SW480 (cell line): ENCODE results near the gene ZNF18.
"Not testable (repeated sequence)": the region's sequence is repeated elsewhere in the genome, so short reads cannot be mapped to it uniquely, and the experiment has no call there.

Source experiments
- DNase-seq: peaks from one replicate; pipeline ENCODE4 v3.0.0-alpha.2; 2016; ENCODE audit warnings: low spot score

The ZNF18 gene

DNA sequence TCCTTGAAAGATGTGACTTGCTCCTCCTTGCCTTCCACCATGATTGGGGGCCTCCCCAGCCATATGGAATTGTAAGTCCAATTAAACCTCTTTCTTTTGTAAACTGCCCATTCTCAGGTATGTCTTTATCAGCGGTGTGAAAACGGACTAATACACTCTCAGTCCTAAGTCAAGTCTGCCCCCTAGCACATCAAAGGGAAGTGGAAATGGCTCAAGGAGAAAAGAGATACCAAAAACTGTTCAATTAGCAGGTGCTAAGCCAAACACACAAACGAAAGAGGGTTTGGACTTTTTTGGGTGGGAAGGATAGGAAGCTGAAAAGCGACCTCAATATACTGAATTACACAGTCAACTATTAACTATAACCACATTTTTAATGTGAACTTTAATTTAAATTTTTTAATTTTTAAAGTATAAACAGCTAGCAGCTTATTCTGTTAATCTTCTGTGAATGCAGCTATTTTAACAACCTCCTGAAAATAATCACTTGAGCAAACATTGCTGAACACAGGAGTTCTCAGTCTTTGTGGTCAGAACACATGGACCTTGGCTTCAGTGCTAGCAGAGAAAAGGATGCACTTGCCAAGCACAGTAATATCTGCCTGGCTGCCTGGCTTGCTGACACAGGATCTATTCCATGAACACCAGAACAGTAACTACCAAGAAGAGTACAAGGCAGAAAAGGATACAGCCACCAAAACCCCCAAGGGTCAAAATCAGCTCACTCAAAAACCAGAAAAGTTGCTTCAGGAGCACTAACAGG is 10.9 kb downstream of the ZNF18 start:
- no peak for DNase-seq

DNA sequence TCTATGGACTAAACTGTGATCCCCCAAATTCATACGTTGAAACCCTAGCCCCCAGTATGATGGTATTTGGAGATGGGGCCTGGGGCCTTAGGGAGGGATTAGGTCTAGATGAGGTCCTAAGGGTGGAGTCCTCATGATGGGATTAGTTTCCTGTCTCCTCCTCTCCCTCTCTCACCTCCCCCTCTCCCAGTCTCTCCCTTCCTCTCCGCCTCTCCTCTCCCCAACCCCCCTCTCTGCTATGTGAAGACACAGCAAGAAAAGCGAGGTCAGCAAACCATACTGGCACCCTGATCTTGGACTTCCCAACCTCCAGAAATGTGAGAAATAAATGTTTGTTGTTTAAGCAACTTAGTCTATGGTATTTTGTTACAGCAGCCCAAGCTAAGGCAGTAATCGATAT is 15.4 kb downstream of the ZNF18 start:
- no peak for DNase-seq

DNA sequence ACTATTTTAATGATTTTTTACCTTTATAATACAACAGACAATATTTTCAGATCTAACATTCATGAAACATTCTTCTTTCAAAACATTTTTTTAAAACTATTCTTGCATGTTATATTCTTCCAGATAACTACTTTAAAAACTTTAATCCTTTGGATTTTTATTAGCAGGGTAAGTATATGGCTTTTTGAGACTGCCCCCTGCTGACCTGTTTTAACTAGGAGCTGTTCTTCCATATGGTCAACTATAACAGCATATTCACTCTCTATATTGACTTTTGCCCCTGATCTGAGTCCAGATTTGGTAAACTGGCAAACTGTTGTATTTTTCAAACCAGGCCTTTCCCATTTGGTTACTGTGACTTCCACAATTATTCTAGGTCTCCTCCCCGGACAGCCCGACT is 16.5 kb downstream of the ZNF18 start:
- no peak for DNase-seq

DNA sequence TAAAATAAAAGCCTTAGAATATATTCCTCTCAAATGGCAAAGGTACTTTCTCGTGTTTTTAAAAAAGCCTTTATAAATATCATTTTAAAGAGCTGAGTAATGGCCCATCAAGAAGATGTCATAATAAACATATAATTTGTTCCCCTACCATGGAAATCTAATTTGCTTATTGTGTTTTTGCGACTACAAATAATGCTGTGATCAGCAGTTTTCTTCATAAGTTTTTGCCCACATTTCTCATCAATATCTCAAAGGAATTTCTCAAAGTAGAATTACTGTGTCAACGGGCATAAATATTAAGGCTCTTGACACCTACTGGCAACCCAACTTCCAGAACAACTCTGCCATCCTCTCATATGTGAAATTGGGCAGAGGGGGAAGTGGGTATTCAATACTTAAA is 17.5 kb downstream of the ZNF18 start:
- DNase-seq = no peak

DNA sequence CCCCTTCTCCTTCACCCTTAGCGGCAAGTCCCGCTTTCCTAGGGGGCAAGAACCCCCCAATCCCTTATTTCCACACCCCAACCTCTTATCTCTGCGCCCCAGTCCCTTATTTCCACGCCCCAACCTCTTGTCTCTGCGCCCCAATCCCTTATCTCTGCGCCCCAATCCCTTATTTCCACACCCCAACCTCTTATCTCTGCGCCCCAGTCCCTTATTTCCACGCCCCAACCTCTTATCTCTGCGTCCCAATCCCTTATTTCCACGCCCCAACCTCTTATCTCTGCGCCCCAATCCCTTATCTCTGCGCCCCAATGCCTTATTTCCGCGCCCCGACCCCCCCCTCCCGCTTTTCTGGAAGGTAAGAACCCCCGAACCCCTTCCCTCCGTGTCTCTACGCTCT is 24.5 kb downstream of the ZNF18 start:
- not testable (repeated sequence) for DNase-seq

DNA sequence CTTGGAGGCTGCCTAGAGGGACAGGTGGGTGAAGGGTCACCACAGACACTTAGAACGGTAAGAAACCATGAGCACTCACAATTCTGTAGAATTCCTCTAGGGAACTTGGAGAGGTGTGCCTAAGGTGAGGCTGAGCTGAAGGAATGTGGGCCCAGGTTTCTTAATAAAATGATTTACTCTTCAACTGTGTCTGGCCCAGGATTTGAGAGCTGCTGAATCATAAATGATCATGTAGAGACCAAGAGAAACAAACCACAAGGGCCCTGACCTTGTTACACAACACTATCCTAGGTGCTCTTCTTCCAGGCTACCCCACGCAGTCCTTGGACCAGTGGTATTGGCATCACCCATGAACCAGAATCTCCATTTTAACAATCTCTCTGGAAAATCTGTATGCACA is 27.7 kb downstream of the ZNF18 start:
- no peak for DNase-seq

DNA sequence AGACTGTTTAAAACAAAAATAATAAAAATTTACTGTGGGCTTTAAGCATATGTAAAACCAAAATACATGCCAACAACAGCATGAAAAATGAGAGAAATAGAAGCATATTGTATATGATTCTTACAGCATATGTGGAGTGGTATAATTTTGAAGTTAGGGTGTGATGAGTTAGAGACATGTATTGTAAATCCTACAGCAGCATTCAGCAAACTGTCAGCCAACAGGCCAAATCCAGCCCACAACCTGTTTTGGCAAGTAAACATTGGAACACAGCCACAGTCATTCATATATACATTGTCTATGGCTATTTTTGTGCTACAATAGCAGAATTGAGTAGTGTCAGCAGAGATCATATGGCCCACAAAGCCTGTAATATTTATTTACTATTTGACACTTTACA is 42.3 kb downstream of the ZNF18 start:
- DNase-seq = no peak

DNA sequence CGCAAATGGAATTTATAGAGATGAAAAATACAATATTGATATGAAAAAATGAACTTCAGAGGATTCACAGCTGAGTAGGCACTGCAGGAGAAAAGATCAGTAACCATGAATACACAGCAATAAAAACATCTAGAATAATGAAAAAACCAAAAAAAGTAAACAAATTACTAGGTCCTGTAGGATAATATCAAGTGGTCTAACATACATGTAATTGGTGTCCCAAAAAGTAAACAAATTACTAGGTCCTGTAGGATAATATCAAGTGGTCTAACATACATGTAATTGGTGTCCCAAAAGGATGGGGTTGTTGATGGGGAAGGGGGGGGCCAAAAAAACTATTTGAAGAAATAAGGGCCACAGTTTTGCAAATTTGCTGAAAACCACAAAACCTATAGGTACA is 43.4 kb downstream of the ZNF18 start:
- DNase-seq = no peak

DNA sequence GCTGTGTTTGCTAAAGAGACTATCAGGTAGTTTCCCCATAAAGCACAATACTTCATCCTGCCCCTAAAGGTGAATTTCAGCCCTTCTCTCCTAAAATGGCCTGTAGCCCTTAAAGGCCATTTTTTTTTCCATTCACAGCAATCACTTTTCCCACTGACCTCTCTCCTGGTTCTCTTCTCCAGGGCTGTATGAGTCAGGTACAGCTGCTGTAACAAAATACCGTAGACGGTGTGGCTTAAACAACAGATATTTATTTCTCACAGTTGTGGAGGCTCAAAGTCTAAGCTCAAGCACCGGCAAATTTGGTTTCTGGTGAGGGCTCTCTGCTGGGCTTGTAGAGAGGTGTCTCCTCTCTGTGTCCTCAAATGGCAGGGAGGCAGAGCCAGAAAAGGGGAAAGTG is 44.7 kb downstream of the ZNF18 start:
- no peak for DNase-seq

DNA sequence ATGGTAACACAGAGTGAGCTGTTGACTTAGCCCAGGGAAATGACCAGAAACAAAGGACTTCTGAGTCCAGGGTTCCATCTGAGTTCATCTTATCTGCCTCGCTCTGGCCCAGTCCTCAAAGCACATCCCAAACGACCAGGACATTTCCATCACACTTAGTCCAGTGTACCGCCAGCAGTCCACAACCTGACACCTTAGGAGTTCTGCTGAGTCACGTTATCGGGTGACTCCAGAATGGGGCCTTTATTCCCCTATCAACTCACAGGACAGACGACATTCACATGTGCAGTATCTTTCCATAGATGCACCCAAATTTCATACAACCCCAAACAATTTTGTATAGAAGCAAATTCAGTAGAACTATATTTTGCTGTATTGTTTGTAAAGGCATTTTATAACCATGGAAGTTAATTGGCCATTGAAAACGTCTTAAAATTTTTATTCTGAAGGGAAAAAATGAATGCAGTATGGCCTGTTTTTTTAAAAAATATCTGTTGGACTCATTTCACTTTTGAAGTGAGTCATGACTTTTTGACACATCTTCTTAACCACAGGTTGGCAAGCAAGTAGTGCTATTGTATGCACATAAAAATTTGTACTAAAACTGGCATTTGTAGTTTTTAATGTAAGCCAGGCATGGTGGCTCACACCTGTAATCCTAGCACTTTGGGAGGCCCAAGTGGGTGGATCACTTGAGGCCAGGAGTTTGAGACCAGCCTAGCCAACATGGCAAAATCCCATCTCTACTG is 46.3 kb downstream of the ZNF18 start:
- DNase-seq = no peak

DNA sequence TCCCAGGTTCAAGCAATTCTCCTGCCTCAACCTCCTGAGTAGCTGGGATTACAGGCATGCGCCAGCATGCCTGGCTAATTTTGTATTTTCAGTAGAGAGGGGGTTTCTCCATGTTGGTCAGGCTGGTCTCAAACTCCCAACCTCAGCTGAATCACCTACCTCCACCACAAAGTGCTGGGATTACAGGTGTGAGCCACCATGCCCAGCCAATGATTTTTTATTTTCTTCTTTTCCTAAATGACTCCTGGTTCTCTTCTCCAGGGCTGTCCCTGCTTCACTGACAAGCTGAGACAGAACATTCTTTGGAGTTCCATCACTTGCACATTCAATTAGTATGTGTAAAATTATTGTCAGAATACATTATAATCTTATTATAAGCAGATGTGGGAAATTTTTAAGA is 47.7 kb downstream of the ZNF18 start:
- not testable (repeated sequence) for DNase-seq

DNA sequence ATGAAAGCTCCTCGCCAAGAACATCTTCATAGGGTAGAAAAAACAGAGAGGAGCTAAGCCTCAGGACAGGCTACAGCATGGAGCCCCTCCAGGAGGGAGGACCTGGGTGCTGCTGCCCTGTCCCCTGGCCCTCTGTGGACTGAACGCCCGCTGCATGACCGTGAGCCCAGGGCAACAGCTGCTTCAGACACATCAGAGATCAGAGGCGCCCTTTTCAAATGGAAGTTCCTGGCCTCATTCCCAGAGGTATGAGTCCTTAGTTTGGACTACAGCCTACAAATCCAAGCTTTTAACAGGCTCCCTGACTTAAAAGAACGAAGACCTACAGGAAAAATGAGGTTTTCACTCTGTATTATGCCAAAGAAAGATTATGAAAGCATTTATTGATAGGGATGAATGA is 48.5 kb downstream of the ZNF18 start:
- no peak for DNase-seq

DNA sequence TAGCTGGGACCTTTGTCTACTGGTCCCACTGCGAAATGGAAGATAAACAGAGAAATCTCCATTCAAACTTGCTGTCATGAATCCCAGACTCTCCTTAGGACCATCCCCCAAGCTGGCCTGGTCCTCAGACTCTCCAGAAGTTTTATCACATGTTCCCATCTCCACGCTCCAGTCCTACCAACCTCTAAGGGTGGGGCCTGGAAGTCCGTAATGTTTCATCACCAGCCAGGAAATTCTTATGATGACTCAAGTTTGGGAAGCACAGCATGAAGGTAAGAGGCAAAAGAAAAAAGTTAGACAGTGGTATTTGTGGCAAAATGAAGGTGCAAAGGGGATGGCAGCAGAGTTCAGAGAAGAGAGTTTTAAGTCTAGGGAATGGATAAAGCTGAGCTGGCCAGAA is 52.7 kb downstream of the ZNF18 start:
- peak; percentile 37 for DNase-seq

DNA sequence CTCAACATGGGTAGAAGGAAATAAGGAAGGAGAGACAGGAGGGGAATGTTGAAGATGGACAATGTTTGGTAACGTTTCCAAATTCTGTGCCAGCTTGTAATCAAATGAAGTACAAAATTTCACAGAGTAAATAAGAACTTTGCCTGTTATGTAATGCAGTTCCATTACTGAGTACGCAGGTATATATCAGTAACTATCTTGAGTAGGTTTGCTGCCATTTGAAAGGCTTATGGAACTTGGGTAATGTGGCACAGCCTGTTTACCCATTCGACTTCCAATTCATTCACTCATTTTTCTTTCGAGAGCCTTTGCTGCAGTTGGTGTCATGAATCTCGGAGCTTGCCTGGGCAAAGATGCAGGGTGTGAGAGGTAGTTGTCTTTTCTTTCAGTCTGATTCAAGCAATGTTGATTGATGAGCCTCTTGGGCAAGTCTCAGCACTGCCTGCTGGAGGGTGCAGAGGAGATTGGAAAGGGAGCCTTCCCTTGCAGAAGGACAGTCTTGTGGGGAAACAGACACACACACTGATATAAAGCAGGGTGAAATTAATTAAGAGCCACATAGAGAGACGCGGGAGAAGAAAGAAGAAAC is 53.4 kb downstream of the ZNF18 start:
- no peak for DNase-seq

DNA sequence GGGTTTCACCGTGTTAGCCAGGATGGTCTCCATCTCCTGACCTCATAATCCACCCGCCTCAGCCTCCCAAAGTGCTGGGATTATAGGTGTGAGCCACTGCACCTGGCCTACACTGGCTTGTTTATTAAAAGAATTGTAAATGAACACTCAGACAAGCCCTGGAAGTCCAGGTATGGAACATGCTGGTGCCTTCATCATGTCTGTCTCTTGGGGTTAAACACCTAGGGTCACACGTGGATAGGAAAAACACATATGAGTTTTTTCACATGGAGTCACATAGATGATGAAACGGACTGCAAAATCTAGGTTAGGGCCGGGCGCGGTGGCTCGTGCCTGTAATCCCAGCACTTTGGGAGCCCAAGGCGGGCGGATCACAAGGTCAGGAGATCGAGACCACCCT is 54.2 kb downstream of the ZNF18 start:
- DNase-seq = not testable (repeated sequence)

DNA sequence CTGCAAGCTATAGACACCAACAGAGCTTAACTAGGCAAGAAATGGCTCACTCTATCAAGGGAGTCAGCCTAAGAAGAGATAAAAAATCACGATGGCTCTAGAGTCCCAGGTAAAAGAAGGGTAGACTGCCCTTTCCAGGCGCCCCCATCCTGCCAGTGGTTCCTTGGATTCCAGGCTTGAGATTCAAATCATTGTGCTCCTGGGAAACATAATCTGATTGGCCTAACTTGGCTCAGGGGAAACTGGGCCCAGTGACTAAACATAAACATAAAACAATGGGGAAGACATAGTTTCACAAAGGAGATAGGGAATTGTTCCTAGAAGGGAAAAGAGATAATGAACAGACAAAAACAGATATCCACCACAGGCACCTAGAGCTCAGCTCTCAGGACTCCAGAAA is 56.4 kb downstream of the ZNF18 start:
- DNase-seq = no peak

DNA sequence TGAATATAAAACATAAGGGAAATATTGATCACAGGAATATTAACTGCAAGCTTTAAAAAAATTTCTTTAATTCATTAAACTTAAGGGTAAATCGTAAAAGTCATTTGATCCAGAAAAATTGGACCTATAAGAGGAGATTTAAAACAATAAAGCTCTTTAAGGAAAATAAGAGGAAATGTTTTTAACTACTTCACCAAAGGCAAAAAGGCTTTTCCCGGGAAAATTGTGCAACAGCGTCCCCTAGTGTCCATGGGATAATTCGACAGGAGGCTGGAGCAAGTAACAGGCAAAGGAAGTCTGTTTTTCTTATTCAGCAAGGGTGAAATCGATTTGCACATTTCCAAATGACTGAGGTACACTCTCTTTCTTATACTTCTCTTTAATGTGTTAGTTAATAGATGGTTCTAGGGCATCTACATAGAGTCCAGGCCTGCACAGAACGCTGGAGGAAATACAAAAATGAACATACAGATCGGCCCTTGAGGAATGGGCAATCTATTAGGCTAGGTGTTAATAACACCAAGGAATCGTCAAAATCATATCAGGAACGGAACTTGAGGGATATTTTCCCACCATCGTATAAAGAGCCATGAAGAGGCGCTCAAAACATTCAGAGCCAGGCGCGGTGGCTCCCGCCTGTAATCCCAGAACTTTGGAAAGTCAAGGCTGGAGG is 61.4 kb downstream of the ZNF18 start:
- peak; percentile 44 for DNase-seq

DNA sequence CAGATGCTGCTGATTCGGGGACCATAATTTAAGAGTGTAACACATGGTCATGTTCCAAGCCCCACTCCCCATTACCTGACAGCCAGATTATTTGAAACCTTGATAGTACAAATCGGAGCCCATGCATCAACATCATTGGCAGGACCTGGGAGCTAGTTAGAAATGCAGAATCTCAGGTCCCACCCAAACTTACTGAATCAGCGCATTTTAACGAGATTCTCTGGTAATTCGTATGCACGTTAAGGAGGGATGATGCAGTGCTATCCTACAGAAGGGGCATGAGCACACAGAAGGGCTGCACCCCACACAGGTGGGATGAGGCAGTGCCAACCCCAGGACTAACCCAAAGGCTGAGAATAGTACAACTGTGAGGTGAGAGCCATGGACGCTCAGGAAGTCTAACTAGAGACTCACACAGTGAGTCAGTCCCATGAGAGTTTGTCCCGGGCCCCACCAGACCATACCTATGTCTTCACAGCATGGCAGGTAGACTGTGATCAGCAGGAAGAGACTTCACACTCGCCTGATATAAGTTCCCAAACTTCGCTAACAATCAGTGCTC is 64.9 kb downstream of the ZNF18 start:
- no peak for DNase-seq

DNA sequence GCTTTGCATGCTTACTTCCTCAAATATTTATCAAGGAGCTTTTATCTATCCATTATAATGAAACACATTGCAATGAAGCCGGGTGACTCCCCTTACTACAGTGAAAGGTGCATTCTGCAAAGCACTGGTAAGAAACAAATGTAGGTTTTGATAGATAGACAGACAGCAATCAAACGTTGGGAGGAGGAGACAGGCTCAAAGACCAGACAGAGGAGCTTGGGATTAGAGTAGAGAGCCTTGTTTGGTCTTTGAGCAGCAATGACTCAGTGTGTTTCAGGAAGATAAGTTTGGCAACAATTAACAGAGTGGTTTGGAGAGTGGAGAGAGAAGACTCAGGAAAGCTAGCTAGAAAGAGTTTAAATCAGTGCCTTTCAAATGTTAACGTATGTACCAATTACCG is 68.8 kb downstream of the ZNF18 start:
- no peak for DNase-seq
